HG03064 (cell line): Measurements from ENCODE around the gene PLVAP.
A peak's percentile ranks its signal among the peaks of the same experiment; 100 is the strongest.
"Not testable (repeated sequence)": the region's sequence is repeated elsewhere in the genome, so short reads cannot be mapped to it uniquely, and the experiment has no call there.

ENCODE experiments used
- ATAC-seq: cut with Tn5 transposase; IDR thresholded peaks from one replicate; pipeline ENCODE4 v1.9.1; 2021; ENCODE audit warnings: low read depth; ENCODE audit not compliant: unreplicated experiment

Gene PLVAP

GRCh38 chr19:17402982-17403855, 26.1 kb upstream of the PLVAP start:
- ATAC-seq = no peak

- ATAC-seq = no peak
These were observed 24.5 kb upstream of the PLVAP start for GRCh38 chr19:17401628-17402027.

DNA sequence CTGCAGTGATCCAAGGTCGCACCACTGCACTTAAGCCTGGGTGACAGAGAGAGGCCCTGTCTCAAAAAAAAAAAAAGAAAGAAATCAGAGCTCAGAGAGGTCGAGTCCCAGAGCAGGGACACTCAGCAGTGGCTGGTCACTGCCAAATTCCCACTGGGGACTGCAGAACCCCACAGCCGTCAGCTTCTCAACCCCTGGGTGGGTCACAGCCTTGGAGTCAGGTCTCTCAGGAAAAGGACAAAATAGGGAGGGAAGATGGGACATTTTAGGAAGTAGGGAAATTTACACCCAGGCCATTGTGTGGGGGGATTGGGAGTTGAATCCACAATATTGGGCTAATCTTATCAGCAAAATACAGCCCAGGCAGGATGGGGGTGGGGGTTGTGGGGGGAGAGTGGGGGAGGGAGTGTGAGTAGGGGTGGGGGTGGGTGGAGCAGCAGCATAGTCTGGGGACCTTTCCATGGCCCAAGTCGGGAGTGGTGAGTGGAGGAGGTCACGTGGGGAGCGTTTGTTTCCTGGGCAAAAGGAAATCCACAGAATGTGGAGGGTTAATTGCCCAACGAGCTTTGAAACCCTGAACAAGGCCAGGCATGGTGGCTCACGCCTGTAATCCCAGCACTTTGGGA, 21.9 kb upstream of the PLVAP start:
- no peak for ATAC-seq

- no peak for ATAC-seq
These were observed 17.8 kb upstream of the PLVAP start for GRCh38 chr19:17394891-17395415.

GRCh38 chr19:17393914-17394313, 16.8 kb upstream of the PLVAP start, which contains the start of gene CCDC194:
CCDC194 (minus strand) TSS chr19:17394196; CDS start chr19:17394158, 38 bp downstream.
- ATAC-seq = no peak

- ATAC-seq = no peak
These were observed 15.9 kb upstream of the PLVAP start for GRCh38 chr19:17393002-17393401.

DNA sequence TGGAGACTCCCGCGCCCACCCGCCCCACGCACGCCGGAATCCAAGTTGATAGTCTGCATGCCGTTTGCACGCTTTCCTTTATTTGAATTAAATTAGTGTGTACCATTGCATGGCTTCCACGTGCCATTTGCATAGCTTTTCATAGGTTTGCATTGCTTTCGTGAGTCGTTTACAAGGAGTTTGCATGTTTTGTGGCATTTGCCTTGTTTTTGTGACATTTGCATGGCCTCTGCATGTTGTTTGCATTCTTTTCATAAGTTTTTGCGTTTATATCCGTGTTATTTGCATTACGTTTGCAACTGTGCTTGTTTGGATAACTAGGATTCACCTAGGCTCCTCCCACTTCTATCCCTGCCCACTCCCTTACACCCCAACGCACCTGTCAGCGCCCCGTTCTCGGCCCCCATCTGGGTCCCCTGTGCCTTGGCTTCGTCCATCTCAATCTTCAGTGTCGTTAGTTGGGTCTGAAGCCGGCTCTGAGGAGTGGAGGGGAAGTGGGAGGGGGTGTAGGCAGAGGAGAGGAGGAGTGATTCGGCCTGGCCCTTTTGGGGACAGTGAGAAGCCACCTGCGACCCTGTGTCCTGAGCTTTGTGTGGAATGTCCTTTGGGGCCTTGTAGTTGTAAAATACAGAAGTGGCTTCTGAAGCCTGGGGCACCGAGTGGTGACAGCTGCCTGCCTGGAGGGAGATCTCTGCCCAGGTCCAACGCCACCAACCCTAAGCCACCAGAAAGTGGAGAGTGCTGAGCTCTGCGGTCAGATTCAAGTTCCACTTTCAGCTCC, 14.4 kb upstream of the PLVAP start:
- ATAC-seq = no peak

GRCh38 chr19:17390665-17391370, 13.7 kb upstream of the PLVAP start:
- peak; percentile 53 for ATAC-seq

GRCh38 chr19:17389957-17390664, 13.0 kb upstream of the PLVAP start:
- no peak for ATAC-seq

DNA sequence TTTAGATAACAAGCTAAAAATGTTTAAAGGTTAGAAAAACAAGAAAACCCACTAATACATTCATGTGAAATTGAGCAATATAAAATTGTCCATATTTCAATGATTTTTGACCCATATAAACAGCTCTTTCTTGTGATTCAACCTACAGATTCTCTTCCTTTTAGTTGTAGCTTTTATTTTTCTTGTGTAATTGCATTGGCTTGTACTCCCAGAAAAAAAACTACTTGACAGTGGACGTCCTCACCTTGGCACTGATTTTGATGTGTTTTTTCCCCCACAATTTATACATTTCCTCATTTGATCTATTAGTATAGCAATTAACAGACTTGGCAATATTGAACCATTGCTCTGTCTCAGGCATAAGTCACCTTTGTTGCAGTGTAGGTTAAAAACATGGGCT, 12.1 kb upstream of the PLVAP start:
- ATAC-seq = no peak

DNA sequence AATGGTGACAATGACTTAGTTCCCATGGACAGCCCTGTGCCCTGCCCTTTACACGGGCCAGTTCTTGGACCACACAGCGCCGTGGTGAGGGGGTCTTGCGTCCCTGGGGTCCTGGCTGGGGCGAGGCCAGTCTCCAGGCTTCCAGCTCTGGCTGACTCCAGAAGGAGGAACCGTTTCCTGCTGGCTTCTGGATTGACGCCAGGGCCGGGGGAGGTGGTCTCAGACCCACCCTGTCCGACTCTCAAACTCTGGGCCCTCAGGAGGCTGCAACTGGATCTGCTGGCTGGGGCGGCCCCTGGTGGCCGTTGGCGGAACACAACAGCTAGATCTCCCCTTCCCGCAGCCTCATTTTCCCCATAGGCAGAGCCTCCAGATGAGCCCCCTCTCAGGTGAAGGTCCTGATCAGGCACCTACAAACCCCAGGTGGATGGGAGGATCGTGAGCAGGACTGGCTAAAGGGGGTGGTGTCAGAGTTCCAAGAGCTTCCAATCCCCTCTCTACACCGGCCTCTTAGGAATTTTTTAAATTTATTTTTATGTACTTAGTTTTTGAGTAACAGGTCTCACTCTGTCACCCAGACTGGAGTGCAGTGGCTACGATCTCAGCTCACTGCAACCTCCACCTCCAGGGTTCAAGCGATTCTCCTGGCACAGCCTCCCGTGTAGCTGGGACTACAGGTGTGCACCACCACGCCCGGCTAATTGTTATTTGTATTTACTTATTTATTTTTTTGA, 8.9 kb upstream of the PLVAP start:
- no peak for ATAC-seq

DNA sequence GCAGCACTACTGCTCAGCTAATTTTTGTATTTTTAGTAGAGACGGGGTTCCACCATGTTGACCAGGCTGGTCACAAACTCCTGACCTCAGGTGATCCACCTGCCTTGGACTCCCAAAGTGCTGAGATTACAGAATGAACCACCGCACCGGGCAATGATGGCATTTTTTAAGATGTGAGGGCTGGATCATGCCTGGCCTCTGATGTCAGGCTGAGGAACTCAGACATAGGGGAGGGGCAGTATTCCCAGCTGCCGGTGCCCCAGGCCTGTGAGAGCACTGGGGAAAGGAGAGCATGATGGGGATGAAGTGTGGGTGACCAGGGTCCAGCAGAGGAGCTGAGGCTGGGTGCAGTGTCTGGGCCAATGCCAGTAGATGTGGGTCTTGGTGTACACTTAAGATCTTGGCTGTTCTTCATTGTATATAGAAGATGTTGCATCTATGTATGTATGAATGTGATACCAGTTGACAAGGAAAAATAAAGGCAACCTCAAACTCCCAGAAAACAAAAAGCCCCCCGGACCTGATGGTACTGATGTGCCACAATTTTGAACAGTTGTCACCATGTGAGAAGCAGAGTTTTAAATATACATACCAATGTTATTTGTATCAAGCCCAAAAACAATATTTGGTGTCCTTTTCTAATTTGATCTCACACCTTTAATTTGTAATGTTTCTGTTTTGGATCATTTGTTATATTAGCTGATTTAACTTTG, 3.4 kb upstream of the PLVAP start:
- no peak for ATAC-seq

DNA sequence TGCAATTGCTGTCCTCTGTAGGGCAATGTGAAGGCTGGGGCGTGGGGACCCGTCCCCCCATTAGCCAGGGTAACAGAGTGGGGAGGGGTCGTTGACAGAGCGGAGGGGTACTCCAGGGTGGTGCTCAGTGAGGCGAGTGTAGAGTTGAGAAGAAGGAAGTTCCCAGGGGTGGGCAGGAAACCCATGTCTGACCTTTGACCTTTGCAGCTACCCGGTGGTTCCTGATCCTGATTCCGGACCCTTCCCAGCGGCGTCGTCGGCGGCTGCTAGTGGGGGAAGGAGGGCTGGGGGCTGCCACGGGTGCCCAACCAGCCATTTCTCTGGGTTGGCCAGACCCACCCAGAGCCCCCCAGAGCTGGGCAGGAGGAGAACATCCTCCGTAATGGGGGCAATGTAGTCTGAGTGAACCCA, 2.1 kb upstream of the PLVAP start:
- ATAC-seq = no peak

- ATAC-seq = no peak
These were observed 1.1 kb upstream of the PLVAP start for GRCh38 chr19:17378271-17378670.

DNA sequence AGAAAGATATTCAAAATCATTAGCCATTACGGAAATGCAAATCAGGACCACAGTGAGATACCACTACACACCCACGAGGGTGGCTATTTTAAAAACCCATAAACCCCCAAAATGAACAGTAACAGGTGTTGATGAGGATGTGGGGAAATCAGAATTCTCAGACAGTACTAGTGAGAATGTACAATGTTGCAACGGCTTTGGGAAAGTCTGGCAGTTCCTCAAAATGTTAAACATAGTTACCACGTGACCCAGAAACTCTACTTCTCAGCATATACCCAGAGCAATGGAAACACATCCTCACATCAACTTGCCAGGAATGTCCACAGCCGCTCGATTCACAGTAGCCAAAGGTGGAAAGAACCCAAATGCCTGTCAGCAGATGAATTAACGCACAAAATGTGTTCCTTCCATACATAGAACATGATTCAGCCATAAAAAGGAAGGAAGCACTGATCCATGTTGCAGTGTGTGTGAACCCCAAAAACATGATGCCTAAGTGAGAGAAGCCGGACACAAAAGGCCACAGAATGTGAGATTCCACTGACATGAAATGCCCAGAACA, 7.0 kb downstream of the PLVAP start:
- no peak for ATAC-seq

DNA sequence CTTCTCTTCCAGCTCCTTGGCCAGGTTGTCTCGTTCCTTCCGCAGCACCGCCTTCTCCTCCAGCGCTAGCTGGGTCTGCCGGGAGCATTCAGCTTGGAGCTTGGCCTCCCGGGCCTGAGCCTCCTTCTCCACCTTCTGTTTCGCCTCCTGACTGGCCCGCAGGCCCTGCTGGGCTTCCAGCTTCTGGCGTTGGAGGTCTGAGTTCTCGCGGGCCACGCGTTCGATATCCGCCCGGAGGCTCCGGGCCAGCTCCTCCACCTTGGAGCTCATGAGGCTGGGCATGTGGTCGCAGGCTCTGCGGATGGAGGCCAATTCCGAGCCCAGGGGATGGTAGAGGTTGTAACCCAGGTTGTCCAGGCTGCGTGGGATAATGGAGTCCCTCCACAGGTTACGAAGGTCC, 11.8 kb downstream of the PLVAP start:
- ATAC-seq = no peak

DNA sequence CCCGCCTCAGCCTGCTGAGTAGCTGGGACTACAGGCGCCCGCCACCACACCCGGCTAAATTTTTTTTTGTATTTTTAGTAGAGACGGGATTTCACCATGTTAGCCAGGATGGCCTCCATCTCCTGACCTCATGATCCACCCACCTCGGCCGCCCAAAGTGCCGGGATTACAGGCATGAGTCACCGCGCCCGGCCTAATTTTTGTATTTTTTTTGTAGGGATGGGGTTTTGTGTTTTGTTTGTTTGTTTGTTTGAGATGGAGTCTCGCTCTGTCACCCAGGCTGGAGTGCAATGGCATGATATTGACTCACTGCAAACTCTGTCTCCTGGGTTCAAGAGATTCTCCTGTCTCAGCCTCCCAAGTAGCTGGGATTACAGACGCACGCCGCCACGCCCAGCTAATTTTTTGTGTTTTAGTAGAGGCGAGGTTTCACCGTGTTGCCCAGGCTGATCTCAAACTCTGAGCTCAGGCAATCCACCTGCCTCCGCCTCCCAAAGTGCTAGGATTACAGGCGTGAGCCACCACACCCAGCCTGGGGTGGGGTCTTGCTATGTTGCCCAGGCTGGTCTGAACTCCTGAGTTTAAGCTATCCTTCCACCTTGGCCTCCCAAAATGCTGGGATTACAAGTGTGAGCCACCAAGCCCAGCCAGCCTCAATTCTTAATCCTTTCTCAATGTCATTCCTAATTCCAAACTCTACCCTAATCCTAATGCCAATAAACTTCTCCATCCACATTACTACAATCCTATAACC, 13.1 kb downstream of the PLVAP start:
- not testable (repeated sequence) for ATAC-seq
